NOMO-1 treated with dmso at 0.1 percent for 144 hours (cell line): ENCODE measurements around the gene CACNA2D2.

Experiments used
- DNase-seq: peaks from one replicate; lab custom pipeline; 2025; ENCODE audit not compliant: unreplicated experiment; lab: John Stamatoyannopoulos, UW

The CACNA2D2 gene

GRCh38 chr3:50401978-50402595 lies 101.3 kb downstream of the CACNA2D2 start:
- DNase-seq = no peak

- no peak for DNase-seq
Measured at GRCh38 chr3:50396502-50396901, 106.9 kb downstream of the CACNA2D2 start.

GRCh38 chr3:50395070-50395860 lies 108.2 kb downstream of the CACNA2D2 start:
- peak; percentile 74 for DNase-seq

- DNase-seq = no peak
Measured at GRCh38 chr3:50393061-50393460, 110.4 kb downstream of the CACNA2D2 start.

- no peak for DNase-seq
Measured at GRCh38 chr3:50392101-50392715, 111.2 kb downstream of the CACNA2D2 start.

- no peak for DNase-seq
Measured at GRCh38 chr3:50390508-50391224, 112.8 kb downstream of the CACNA2D2 start.

- no peak for DNase-seq
Measured at GRCh38 chr3:50389414-50389767, 114.0 kb downstream of the CACNA2D2 start.

GRCh38 chr3:50388720-50389413 lies 114.6 kb downstream of the CACNA2D2 start:
- no peak for DNase-seq

GRCh38 chr3:50388016-50388719 lies 115.3 kb downstream of the CACNA2D2 start:
- no peak for DNase-seq

- DNase-seq = no peak
Measured at GRCh38 chr3:50385754-50386153, 117.7 kb downstream of the CACNA2D2 start.

- DNase-seq = no peak
Measured at GRCh38 chr3:50383750-50384149, 119.7 kb downstream of the CACNA2D2 start.

GRCh38 chr3:50382722-50383121 lies 120.7 kb downstream of the CACNA2D2 start:
- DNase-seq = no peak

- no peak for DNase-seq
Measured at GRCh38 chr3:50381383-50381782, 122.1 kb downstream of the CACNA2D2 start.

- no peak for DNase-seq
Measured at GRCh38 chr3:50380405-50381085, 122.9 kb downstream of the CACNA2D2 start.

GRCh38 chr3:50378757-50379156 lies 124.7 kb downstream of the CACNA2D2 start:
- no peak for DNase-seq

GRCh38 chr3:50378024-50378423 lies 125.4 kb downstream of the CACNA2D2 start:
- no peak for DNase-seq

GRCh38 chr3:50375258-50375931 lies 128.0 kb downstream of the CACNA2D2 start:
- no peak for DNase-seq

- DNase-seq = no peak
Measured at GRCh38 chr3:50374363-50375257, 128.8 kb downstream of the CACNA2D2 start.
